HS-27A (cell line): ENCODE results near the gene PSENEN.

Experiments
- DNase-seq: peaks from one replicate; pipeline ENCODE4 v3.0.0-alpha.2; 2012; ENCODE audit warnings: low read depth, missing footprints

The PSENEN gene

DNA sequence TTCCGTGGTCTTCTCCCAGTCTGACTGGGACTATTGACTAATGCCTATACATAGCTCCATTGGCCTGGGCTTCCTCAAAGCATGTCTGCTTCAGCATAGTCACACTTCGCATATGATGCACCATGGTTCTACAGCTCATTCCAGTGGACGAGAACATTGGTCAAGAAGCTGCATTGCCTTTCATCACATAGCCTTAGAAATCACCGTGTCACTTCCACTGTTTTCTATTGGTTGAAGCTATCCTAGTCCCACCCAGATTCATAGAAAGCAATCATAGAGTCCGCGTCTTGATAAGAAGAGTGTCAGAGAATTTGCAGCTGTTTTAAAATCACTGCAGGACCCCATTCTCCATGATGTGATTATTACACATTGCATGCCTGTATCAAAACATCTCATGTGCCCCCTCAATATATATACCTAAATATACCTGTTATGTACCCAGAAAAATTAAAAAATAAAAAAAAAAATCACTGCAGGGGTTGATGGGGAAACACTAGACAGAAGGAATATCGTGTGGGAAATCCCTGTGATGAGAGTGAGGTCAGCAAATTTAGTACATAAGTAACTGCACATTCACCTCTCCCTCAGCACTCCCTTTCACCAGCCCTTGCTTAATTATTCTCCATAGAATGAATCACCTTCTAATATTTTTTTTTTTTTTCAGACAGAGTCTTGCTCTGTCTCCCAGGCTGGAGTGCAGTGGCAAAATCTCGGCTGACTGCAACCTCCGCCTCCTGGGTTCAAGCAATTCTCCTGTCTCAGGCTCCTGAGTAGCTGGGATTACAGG, 27.8 kb downstream of the PSENEN start:
- DNase-seq: no peak

DNA sequence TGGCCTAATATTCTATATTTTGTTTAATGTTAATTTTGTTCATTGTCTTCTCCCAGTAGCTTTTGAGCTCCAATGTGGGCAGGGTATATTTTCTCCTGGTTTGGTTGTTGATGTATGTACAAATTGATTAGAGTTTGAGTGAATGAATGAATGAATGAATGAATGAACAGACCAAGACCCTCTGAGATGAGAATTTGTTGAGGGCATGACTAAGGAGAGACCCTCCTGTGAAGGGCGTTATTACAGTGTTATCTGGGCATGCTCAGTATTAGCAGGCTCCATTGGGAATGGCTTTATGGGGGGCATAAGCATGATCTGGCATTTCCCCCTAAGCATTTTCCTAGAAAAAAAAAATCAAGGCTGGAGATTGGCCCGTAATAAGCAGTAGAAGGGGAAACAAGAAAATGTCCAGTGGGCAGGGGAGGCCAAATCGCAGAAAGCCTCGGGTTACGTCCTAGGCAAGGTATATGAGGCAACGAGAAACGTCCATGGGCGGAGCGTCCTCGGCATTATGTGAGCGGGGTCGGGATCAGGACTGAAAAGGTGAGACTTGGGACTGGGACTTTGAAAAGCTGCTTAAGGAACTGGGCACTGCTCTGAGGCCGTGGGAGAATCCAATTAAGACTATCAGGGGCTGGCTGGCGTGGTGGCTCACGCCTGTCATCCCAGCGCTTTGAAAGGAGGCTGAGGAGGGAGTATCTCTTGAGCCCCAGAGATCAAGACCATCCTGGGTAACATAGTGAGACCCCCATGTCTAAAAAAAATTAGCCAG, 29.0 kb downstream of the PSENEN start:
- no peak for DNase-seq

DNA sequence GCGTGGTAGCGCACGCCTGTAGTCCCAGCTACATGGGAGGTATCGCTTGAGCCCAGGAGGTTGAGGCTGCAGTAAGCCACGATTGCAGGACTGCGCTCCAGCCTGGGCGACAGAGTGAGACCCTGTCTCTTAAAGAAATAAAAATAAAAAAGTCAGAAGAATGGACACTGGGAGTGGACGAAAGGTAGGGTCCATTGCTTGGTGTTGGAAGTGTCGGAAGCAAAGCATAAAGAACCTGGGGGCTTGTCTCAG, 29.5 kb downstream of the PSENEN start:
- DNase-seq: no peak

DNA sequence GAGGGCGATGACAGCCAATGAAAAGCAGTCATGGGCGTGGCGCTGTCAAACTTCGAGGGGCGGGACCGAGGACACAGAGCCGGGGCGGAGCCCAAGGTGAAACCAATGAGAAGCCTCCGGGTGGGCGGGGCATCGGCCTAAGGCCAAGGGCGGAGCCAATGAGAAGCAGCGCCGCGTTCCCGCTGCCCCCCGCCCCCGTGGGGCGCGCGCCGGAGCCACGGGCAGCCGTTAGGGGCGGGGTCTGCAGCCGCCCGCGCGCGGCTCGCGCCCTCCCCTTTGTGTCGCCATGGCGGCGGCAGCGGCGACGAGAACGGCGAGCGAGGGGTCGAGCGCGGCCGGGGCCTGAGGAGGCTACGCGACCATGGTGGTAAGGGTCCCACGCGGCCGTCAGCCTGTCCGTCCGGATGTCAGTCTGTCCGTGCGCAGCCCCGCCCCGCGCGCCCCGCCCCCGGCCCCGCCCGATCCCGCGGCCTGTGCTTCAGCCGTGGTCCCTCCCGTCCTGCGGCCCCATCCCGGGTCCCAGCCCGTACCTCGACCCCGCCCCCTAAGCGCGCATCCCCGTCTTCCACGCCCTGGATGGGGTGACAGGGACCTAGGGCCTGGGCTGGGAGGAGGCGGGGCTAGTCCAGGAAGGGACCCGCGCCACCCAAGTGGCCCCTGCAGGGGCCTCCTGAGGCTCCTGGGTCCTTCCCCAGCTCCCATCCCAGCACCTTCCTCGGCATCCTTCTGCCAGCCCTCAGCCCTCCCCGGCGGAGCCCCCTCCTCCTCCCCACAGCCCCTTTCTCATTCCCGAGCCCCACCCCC, 30.0 kb downstream of the PSENEN start, which contains the start of gene ARHGAP33:
TSS of gene ARHGAP33 (plus strand) at position 267 of the 804 bp plus-strand sequence. CDS start at position 362, 95 bp downstream.
- DNase-seq: peak; percentile 100

DNA sequence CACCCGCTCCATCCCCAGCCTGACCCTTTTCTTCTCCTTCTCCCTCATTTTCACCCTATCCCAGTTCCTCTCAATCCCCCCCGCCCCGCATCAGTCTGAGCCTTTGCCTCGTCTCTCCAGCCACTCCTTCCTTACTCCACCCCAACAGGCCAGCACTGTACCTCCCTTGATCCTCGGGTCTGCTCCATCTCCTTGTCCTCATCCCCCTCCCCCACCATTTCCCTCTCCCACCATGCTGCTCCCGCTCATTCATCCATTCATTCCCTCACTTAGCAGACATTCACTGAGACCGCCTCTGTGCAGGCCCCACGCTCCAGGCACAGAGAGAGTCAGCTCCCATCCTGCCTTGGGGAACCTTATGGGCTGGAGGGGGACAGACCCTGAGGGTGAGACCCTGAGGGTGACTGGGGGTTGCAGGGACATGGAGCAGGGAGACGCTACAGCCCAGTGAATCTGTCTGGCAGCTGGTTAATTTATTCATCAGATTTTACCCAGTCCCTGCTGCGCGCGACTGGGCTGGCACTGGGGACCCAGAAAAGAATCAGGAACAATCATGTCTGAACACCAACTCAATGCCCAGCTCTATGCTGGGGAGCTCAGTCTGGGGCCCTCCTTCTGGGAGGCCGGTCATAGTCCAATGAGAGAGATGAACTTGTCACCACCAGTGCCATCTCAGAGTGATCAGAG, 30.8 kb downstream of the PSENEN start:
- no peak for DNase-seq

DNA sequence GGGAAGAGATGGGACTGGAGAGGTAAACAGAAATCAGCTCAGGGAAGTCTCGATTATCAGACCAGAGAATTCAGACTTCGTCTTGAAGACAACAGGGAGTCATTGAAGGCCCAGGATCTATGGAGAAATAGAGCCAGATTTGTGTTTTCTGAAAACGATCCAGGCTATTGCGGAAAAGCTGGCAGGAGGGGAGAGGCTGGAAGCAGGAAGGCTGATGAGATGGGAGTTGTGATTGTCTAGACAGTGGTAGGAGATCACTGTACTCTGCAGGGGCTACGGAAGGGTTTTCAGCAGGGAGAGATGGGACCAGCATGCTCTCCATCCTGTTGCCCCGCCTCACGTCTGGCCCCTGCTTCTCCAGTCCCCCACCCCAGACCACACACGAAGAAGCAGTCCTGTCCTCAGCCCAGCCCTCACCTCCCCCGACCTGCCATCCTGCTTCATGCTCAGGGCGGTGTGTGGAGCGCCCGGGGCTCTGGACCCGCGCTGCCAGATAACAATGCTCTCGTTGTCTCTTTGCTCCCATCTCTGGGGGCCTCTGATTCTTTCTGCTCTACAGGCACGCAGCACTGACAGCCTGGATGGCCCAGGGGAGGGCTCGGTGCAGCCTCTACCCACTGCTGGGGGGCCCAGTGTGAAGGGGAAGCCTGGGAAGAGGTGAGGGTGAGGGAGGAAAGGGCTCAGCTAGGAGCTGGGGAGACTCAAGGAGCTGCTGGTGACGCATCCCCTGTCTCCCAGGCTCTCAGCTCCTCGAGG, 31.8 kb downstream of the PSENEN start:
- no peak for DNase-seq

DNA sequence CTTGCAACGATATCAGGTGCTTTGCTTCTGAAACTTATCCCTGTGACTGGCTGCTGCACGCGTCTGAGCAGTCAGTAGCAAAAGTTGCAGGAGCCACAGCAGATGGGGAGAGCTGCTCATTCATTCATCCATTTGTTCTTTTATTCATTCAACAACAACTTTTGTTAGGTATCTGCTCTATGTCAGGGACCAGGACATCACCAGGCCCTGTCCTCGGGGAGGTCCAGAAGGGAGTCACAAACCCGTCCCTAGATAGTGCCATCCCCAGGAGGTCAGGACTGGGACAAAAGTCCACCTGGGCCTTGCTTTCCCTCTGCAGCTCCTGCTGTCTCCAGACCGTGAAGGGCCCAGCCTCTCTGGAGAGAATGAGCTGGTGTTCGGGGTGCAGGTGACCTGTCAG, 32.5 kb downstream of the PSENEN start:
- no peak for DNase-seq

DNA sequence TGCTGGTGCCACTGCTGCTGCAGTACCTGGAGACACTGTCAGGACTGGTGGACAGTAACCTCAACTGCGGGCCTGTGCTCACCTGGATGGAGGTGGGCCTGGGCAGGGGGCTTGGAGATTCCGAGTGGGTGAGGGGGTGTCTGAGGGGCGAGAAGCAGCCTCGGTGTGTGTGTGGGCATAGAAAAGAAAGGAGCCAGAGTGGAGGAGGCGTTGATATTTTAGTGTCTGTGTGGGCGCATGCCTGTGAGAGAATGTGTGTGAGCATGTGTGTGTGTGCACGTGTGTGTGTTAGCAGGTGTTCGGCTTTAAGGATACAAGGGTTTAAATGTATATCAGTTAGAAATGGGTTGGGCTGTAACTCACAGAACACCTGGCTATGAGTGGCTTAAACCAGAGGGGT, 33.6 kb downstream of the PSENEN start:
- DNase-seq: no peak

DNA sequence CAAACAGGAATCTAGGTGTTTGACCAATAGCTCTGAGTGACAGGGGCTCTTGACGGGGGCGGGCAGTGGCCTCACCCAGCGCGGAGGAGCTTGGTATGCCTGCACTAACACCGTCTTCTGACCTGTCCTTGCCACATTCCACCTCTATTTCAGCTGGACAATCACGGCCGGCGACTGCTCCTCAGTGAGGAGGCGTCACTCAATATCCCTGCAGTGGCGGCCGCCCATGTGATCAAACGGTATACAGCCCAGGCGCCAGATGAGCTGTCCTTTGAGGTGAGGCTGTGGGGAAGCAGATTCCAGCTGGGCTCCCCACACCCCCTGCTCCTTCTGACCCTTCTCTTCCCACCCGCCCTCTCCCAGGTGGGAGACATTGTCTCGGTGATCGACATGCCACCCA, 34.6 kb downstream of the PSENEN start:
- no peak for DNase-seq

DNA sequence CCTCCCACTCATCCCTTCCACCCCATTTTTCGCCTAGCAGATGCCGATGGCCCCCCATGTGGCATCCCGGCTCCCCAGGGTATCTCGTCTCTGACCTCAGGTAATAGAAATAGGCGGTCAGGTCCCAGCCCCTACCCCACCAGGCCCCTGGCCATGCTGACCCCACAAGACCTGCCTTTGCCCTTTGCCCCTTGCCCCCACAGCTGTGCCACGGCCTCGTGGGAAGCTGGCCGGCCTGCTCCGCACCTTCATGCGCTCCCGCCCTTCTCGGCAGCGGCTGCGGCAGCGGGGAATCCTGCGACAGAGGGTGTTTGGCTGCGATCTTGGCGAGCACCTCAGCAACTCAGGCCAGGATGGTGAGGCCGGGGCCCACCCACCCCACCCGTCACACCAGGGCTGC, 35.3 kb downstream of the PSENEN start:
- DNase-seq: no peak

DNA sequence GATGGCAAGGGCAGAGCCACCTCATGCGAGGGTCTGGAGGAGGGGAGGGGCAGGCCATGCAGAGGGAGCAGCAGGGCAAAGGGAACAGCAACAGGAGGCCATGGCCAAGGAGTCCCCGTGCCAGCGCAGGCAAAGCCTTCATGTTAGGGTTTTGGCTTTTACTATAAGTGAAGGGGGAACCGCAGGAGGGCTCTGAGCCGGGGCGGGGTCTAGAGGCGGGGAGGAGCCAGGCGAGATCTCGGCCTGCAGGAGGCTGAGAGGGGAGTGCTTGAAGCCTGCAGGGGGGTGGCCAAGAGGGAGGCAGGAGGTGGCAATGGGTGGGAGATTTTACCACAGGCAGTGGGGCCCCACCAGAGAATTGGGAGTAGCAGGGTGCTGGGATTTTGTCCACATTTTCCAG, 36.2 kb downstream of the PSENEN start:
- no peak for DNase-seq

DNA sequence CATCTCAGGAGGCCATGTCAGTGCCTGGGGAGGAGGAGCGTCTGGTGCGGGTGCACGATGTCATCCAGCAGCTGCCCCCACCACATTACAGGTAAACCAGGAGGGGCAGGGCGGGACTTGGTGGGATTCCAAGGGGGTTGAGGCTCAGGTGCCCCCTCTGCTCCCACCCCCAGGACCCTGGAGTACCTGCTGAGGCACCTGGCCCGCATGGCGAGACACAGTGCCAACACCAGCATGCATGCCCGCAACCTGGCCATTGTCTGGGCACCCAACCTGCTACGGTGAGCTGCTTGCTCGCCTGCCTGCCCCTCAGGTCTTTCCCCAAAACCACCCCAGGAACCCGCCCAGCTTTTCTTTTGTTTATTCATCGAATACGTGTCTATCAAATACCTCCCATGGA, 37.1 kb downstream of the PSENEN start:
- no peak for DNase-seq

DNA sequence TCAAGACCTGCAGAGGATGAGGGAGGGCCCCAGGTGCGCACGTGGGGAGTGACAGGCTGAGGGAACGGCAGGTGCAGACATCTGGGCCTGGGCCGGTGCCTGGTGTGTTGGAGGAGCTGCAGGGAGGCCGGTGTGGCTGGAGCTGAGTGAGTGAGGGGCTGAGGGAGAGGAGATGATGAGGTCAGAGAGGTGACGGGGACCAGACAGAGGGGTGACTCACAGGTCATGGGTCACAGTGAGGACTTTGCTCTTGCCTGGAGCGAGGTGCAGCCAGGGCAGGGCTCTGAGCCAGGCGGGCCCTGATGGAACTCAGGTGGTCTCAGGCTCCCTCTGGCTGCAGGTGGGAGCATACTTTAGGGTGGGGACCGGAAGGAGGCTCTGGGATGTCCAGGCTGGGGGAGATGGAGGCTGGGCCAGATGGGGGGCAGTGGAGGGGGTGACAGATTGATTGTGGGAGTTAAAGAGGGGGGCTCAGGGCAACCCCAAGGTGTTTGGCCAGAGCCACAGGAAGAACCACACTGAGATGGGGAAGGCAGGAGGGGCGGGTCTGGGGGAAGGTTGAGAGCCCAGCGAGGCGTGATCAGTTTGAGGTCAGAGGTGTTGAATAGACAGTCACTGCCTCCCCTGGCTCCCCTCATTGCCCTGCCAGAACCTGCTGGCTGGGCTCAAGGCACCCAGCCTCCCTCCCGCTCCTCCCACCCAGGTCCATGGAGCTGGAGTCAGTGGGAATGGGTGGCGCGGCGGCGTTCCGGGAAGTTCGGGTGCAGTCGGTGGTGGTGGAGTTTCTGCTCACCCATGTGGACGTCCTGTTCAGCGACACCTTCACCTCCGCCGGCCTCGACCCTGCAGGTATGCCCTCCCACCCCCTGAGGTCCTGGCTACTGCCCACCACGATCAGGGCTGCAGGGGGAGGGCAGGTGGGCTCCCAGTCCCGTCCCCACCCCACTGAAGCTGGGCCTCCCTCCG, 38.3 kb downstream of the PSENEN start:
- no peak for DNase-seq

DNA sequence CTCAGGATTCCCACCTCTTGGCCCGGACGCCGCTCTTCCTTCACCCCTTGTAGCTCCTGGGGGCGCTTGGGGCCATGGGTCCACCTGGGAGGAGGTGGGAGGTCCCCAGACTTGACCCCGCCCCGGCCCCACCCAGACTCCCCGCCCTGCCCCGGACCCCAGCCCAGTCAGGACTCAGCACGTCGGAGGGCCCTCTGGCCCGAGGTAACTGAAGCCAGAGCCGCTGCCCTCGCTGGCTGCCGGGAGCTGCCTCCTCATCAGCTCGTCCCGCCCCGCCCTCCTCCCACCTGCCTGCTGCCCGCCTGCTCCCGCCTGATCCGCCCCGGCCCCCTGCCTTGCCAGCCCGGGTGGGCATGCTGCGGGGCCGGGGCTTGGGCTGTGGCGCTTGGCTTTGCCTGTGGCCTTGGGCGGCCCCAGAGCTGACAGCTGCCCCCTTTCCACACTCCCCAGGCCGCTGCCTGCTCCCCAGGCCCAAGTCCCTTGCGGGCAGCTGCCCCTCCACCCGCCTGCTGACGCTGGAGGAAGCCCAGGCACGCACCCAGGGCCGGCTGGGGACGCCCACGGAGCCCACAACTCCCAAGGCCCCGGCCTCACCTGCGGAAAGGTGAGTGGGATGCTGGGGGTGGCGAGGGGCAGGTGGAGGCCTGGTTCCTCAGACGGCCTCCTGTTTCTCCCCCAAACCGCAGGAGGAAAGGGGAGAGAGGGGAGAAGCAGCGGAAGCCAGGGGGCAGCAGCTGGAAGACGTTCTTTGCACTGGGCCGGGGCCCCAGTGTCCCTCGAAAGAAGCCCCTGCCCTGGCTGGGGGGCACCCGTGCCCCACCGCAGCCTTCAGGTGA, 39.3 kb downstream of the PSENEN start:
- no peak for DNase-seq

DNA sequence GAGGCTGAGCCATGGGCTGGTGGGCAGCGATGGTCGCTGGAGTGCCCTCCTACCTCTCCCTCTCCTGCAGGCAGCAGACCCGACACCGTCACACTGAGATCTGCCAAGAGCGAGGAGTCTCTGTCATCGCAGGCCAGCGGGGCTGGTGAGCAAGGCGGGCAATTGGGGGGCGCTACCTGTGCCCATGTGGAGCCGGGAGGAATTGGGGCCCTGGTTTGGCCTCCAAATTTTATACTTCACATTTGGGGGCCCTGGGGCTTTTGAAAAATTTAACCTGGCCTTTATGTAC, 39.8 kb downstream of the PSENEN start:
- no peak for DNase-seq

DNA sequence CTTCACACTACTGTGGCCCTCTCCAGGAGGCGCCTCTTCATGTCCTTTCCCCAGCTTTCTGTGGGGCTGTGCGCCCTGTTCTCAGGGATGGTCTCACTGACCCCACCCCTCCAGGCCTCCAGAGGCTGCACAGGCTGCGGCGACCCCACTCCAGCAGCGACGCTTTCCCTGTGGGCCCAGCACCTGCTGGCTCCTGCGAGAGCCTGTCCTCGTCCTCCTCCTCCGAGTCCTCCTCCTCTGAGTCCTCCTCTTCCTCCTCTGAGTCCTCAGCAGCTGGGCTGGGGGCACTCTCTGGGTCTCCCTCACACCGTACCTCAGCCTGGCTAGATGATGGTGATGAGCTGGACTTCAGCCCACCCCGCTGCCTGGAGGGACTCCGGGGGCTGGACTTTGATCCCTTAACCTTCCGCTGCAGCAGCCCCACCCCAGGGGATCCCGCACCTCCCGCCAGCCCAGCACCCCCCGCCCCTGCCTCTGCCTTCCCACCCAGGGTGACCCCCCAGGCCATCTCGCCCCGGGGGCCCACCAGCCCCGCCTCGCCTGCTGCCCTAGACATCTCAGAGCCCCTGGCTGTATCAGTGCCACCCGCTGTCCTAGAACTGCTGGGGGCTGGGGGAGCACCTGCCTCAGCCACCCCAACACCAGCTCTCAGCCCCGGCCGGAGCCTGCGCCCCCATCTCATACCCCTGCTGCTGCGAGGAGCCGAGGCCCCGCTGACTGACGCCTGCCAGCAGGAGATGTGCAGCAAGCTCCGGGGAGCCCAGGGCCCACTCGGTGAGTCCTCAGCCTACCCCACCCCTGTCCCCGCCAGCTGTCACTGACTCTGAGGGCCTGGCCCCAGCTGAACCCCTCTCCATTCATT, 41.1 kb downstream of the PSENEN start:
- no peak for DNase-seq

DNA sequence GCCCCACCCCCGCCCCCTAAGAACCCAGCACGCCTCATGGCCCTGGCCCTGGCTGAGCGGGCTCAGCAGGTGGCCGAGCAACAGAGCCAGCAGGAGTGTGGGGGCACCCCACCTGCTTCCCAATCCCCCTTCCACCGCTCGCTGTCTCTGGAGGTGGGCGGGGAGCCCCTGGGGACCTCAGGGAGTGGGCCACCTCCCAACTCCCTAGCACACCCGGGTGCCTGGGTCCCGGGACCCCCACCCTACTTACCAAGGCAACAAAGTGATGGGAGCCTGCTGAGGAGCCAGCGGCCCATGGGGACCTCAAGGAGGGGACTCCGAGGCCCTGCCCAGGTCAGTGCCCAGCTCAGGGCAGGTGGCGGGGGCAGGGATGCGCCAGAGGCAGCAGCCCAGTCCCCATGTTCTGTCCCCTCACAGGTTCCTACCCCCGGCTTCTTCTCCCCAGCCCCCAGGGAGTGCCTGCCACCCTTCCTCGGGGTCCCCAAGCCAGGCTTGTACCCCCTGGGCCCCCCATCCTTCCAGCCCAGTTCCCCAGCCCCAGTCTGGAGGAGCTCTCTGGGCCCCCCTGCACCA, 41.9 kb downstream of the PSENEN start:
- DNase-seq: no peak

DNA sequence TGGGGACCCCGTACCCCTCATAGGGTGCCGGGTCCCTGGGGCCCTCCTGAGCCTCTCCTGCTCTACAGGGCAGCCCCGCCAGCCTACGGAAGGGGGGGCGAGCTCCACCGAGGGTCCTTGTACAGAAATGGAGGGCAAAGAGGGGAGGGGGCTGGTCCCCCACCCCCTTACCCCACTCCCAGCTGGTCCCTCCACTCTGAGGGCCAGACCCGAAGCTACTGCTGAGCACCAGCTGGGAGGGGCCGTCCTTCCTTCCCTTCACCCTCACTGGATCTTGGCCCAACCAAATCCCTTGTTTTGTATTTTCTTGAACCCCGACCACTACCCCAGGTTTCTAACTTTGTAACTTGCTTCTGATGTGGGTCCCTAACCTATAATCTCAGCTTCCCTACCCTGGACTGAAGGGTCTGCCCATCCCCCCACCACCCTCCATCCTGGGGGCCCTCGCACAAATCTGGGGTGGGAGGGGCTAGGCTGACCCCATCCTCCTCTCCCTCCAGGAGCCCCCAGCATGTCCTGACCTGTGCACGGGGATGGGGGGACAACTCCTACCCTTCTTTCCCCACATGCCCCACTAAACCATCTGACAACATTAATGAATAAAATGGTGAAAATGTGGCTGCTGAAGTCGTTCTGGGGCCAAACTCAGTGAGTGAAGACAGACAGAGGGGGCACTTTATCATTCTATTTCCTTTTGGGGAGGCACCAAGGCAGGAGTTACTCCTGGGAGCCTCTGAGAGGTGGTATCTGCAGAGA, 42.9 kb downstream of the PSENEN start:
- DNase-seq: no peak
